Left ventricle myocardium inferior (tissue), 1 donor: ENCODE data around the gene PLRG1. TPM values are rescaled to one million over a fixed set of nuclear protein-coding genes. Genes with fewer than 3 reads are reported as not detected.

Experiments
- DNase-seq: peaks from one replicate; pipeline ENCODE4 v3.0.0-alpha.2; 2020
- H3K27ac ChIP-seq: fragments of 200-600 bp; replicated peaks from 2 replicates; pipeline ENCODE4 v1.8.0; 2021
- H3K27me3 ChIP-seq: fragments of 200-600 bp; 2 replicates; pipeline ENCODE4 v1.8.0; 2021; ENCODE audit warnings: low read depth
- H3K36me3 ChIP-seq: fragments of 200-600 bp; 2 replicates; pipeline ENCODE4 v1.8.0; 2021
- H3K4me1 ChIP-seq: fragments of 200-600 bp; 2 replicates; pipeline ENCODE4 v1.8.0; 2021
- H3K4me3 ChIP-seq: fragments of 200-600 bp; 2 replicates; pipeline ENCODE4 v1.8.0; 2021; ENCODE audit warnings: mild to moderate bottlenecking, moderate library complexity
- H3K9me3 ChIP-seq: fragments of 200-600 bp; replicated peaks from 2 replicates; pipeline ENCODE4 v1.8.0; 2021
- intact Hi-C: fragments of 100-400 bp; cut with micrococcal nuclease; formaldehyde crosslinking; loops from one replicate; pipeline ENCODE4 v1.11.0; 2022
- total RNA-seq: library from RNA; stranded (reverse); fragmentation: NEBNext Ultra II Directional; extraction: Animal tissue kit (Norgen Biotek cat#: 25700); gene quantifications from one replicate; pipeline ENCODE4 v1.2.1, GENCODE V29; 2021
- TF ChIP-seq, protein P1 (sequence below): fragments of 200-600 bp; IDR thresholded peaks from 2 replicates; pipeline ENCODE4 v1.8.0; 2021; ENCODE audit warnings: antibody characterized with exemption, mild to moderate bottlenecking, borderline replicate concordance
- donor health status: DM: no; HTN: yes; CAD: no; lungs with severe emphysema.

PLRG1 gene
- total RNA-seq, 1 donor from 2014 or later: 37.8 TPM

DNA sequence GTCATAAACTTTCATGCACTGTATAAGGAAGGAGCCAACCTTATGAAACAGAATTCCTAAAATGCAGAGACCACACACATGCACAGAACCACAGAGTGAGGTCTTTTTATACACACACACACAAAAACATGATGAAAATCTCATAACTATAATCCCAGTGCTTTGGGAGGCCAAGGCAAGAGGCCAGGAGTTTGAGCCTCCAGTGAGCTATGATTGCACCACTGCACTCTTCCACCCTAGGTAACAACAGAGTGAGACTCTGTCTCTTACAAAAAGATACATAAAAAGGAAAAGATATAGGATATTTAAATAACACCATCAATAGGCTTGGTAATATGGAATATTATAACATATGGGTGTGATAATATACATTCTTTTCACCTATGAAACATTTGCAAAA lies 29.7 kb upstream of the PLRG1 start:
- Histone ChIP-seq H3K9me3 (no peaks in the 10 kb centered on the region), H3K4me3 (no peak overlapping the region), H3K27ac (no peak overlapping the region), H3K4me1 (no peaks in the 10 kb centered on the region), H3K36me3 (no peaks in the 10 kb centered on the region), H3K27me3 (peaks cover 32% of the 10 kb centered on the region)
- intact Hi-C loops: no loop called here
- DNase-seq: no peak
- TF ChIP-seq, protein P1, sequence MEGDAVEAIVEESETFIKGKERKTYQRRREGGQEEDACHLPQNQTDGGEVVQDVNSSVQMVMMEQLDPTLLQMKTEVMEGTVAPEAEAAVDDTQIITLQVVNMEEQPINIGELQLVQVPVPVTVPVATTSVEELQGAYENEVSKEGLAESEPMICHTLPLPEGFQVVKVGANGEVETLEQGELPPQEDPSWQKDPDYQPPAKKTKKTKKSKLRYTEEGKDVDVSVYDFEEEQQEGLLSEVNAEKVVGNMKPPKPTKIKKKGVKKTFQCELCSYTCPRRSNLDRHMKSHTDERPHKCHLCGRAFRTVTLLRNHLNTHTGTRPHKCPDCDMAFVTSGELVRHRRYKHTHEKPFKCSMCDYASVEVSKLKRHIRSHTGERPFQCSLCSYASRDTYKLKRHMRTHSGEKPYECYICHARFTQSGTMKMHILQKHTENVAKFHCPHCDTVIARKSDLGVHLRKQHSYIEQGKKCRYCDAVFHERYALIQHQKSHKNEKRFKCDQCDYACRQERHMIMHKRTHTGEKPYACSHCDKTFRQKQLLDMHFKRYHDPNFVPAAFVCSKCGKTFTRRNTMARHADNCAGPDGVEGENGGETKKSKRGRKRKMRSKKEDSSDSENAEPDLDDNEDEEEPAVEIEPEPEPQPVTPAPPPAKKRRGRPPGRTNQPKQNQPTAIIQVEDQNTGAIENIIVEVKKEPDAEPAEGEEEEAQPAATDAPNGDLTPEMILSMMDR: no peak

DNA sequence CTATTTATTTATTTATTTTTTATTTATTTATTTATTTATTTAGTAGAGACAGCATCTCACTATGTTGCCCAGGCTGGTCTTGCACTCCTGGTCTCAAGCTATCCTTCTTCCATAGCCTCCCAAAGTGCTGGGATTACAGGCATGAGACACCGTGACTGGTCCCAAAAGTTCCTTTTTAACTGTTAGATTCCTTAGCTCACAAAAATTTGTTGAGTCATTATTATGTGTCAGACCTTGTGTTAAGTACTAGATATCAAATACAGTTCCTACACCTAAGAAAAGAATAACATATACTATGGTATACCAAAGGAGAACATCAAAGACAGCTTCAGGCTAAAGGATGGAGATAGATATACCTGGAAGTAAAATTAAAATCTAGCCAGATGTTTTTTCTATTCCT lies 28.7 kb upstream of the PLRG1 start:
- TF ChIP-seq, protein P1: no peak
- Histone ChIP-seq H3K9me3 (no peaks in the 10 kb centered on the region), H3K4me3 (no peak overlapping the region), H3K27me3 (peaks cover 32% of the 10 kb centered on the region), H3K36me3 (no peaks in the 10 kb centered on the region), H3K4me1 (no peaks in the 10 kb centered on the region), H3K27ac (no peak overlapping the region)
- no peak for DNase-seq
- intact Hi-C loops: no loop called here

DNA sequence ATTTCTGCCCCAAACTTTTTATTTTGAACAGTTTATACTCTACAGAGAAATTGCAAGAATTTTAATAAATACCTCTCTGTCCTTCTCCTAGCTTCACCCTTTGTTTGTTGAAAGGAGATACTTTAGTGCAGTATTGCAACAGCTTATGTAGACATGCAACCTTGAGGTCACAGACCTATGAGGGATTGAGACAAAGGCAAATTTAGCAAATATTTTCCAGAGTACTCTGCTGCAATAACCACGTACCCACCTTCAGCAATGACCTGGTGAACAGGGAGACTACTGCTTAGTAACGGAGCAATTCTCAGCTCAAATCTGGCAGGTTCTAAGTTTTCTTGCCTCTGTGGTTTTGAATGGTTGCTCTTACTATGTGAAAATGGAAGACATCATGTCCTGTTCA lies 27.1 kb upstream of the PLRG1 start:
- intact Hi-C loops: no loop called here
- TF ChIP-seq, protein P1: no peak
- Histone ChIP-seq H3K27me3 (peaks cover 32% of the 10 kb centered on the region), H3K36me3 (no peaks in the 10 kb centered on the region), H3K4me3 (no peak overlapping the region), H3K4me1 (no peaks in the 10 kb centered on the region), H3K9me3 (no peaks in the 10 kb centered on the region), H3K27ac (no peak overlapping the region)
- DNase-seq: no peak

DNA sequence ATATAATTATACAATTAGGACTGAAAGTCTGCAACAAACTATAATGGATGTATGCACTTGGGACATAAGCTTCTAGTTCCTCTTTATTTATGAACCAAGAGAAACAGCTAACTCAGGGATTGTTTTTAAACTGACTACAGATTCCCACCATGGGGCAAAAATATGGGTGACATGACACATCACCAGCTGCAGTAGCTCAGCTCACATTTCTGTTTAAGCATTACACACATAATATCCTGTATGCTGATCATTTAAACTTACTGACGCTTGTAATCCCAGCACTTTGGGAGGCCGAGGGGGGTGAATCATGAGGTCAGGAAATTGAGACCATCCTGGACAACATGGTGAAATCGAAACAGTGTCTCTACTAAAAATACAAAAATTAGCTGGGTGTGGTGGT lies 24.1 kb upstream of the PLRG1 start:
- peaks cover 32% of the 10 kb centered on the region for H3K27me3 ChIP-seq
- no peak for DNase-seq
- intact Hi-C loops: no loop called here

DNA sequence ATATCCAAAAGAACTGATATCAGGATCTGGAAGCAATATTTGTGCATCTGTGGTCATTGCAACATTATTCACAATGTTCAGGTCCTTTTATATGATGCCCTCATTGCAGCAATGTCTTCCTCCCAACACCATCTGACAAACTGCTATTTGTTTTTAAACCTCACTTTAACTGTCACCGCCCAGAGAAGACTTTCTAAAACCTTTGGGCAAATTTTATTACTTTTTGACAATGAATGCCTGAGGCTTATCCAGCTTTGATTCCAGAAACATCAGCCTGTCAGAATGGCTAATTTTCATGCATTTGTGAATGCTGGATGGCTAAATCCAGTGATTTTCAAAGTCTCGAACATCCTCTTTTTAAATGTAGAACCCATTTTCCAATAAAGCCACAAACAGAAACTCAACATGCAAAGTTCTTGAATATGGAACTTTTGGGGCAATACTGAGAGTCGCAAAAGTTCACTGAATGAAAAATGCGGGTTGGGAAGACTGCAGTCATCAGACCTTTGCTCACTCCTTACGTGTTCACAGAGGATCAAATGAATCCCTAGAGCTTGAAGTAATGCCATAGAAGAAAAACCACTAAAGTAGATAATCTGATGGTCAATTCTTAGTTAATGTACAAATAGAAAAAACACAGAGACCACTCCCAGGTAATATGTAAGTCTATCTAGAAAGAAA lies 23.1 kb upstream of the PLRG1 start:
- no peaks in the 10 kb centered on the region for H3K36me3 ChIP-seq
- no peak for DNase-seq
- no peaks in the 10 kb centered on the region for H3K4me1 ChIP-seq
- H3K4me3 ChIP-seq: no peak overlapping the region
- TF ChIP-seq, protein P1: no peak
- intact Hi-C loops: no loop called here
- H3K27me3 ChIP-seq: peaks cover 23% of the 10 kb centered on the region
- no peaks in the 10 kb centered on the region for H3K9me3 ChIP-seq
- no peak overlapping the region for H3K27ac ChIP-seq

More for the DNA sequence above, 24.1 kb upstream of the PLRG1 start:
- Histone ChIP-seq H3K4me1 (no peaks in the 10 kb centered on the region), H3K9me3 (no peaks in the 10 kb centered on the region), H3K27ac (no peak overlapping the region), H3K36me3 (no peaks in the 10 kb centered on the region), H3K4me3 (no peak overlapping the region)
- TF ChIP-seq, protein P1: no peak

DNA sequence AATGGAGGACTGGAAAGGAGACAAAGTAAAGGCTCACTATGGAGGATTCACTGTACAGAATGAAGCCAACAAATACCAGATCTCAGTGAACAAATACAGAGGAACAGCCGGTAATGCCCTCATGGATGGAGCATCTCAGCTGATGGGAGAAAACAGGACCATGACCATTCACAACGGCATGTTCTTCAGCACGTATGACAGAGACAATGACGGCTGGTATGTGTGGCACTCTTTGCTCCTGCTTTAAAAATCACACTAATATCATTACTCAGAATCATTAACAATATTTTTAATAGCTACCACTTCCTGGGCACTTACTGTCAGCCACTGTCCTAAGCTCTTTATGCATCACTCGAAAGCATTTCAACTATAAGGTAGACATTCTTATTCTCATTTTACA lies 19.4 kb upstream of the PLRG1 start:
- no peak overlapping the region for H3K27ac ChIP-seq
- no peak for DNase-seq
- H3K36me3 ChIP-seq: no peaks in the 10 kb centered on the region
- no peaks in the 10 kb centered on the region for H3K4me1 ChIP-seq
- H3K9me3 ChIP-seq: no peaks in the 10 kb centered on the region
- TF ChIP-seq, protein P1: no peak
- intact Hi-C loops: no loop called here
- no peak overlapping the region for H3K4me3 ChIP-seq
- no peaks in the 10 kb centered on the region for H3K27me3 ChIP-seq
